HTERT RPE-1 (cell line): ENCODE measurements around the gene DOK6.

ENCODE experiments used
- in situ Hi-C: fragments of 300-500 bp; cut with MboI; formaldehyde crosslinking; loops from 4 replicates; pipeline ENCODE4 v1.14.3; 2020; ENCODE audit warnings: low sequenced_read_pairs

DOK6 gene

DNA sequence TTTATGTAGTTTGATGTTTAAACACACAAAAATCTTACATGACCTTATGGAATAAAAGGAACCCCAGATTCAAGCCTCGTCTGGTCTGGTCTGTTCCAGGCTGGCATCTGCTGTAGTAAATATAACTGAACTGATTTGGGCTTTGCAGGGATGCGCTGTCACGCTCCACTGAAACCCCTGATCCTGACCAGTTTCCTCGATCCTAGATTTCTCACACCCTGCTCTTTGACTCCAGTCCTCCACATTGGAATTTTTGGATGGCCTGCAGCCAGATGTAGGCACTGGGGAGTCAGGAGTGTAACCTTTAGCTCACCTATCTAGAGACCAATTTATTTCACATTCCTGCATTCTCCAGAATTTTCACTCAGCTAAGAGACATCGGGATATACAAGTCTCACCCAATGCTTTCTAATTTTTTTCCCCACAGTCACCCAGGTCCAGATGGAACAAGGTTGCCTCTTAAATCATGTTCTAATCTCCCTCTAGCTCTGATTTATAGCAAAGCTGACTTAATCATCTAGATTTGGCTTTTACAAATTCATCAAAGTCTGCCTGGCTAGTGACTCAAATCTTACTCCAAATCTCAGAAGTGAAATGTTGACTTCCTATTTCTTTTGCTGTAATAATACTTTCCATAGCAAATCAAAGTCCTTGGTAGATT lies 327.4 kb downstream of the DOK6 start:
- in situ Hi-C loops: no loop called here

DNA sequence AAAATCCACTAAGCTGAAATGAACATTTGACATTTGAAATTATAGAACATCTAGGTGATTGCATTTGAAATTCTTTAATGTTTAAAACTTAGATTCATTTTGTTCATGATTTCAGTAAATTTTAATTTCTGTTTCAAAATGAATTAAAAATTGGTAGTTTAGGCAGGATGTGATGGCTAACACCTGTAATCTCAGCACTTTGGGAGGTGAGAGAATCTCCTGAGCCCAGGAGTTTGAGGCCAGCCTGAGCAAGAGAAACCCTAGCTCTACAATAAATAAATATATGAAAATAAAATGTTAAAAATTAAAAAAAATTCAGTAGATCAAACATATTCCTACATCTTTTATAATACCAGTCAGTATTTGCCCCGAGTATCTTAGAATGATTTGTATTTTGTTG lies 330.0 kb downstream of the DOK6 start:
- in situ Hi-C loops: no loop called here

DNA sequence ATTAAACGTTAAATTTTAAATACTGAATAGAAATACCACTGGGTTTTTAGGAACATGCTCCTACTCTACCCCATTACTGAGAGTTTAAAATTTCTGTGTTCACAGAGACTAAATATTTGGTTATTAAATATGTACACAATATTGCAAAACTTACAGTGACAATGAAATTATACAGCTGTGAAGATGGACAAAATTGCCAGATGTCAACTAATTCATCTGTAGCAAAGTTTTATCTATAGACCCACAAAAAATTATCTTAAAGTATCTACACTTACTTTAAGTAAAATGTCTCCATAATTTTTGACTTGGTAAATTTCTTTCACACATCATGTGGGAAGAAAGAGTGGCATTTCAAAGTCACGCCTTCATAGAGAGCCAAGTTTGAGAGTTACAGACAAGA lies 333.8 kb downstream of the DOK6 start:
- in situ Hi-C loops: no loop called here

DNA sequence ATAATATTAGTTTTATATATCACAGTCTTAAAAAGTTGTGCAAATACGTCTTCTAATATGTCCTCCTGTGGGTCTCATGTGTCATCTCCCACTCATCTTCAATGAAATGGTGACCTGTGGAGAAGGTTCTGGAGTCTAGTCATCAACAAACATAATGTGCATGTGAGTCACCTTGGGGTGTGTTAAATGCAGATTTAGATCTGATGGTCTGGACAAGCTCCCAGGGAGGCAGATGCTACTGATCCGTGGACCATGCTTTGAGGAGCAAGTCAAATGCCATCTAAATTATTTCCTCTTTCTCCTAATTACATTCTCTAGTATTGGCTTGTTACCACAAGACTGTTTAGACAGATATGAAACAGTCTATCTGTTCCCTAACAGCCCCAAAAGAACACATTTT lies 336.0 kb downstream of the DOK6 start:
- in situ Hi-C loops: no loop called here

DNA sequence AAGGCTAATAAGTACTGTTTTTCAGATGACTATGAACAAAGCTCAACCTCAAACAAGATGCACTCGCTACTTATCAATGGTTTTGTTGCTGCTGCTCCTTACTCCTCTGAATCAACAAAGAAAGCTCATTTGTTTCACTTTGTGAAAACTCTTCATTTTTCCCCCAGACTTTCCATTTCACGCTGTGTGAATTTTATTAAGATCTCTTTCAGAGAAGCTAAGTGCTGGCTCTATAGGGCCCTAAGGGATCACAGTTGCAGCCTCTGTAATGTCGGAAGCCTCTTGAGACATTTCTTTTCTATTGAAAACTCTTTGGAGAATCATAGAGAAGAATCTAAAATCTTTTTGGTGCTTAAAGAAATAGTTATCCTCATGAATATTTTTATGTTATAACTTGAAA lies 337.2 kb downstream of the DOK6 start:
- in situ Hi-C loops: no loop called here

DNA sequence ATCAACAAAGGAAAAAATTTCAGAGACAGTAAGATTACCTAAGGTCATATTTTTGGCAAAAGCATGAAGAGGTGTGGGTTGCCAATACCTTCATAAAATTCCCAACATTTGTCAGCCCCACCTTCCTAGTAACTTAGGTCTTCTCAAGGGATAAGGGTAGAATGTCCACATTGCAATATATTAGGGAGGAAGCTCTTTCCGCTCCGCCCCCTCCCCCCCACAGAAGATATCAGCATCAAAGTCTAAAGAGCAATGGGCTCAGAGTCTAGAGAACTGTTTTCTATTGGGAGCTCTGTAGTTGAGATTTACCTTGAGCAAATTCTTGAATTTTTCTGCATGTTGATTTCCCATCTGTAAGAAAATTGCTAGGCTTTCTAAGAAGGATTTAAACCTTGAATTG lies 346.7 kb downstream of the DOK6 start:
- in situ Hi-C loops: no loop called here

DNA sequence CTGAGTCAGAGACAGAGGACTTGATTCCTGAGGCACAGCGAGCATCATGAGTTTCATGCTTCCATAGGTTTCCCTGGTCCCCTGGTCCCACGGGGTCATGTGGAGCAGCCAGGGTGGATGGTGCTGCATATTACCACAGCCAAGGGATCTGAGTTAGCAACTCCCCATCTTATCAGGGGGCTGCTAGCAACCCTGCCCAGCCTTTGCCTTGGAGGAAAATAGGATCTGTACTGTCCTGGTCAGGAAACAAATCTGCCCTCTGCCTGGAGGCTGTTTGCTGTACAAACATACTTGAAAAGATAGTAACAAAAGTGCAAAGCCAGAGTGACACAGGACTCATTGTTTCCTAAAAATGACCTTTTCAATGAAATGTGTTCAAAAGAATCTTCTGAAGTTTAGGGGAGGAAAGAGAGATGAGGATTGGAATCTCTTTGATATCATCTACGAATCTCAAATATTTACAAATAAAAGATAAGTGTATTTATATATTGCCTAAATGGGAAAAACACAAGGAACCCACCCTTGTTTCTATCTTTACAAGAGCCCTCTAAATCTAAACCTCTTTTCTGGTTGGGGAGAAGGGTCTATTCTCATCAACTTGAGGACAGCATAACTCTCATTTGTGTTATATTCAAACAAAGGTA lies 352.2 kb downstream of the DOK6 start:
- in situ Hi-C loops: no loop called here

DNA sequence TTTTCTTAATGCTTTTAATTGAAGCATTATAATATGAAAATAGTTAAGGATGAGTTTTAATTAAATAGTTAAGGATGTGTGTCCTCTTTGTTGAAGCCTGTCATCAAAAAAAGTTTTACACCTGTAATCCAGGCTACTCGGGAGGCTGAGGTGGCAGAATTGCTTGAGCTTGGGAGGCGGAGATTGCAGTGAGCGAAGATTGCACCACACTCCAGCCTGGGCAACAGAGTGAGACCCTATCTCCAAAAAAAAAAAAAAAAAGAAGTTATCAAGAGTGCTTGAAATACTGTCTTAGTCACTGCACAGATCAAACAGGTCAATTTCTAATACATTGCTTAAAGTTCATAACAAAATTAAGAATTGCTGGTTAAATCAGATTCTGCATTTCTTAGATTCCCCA lies 353.4 kb downstream of the DOK6 start:
- in situ Hi-C loops: no loop called here

DNA sequence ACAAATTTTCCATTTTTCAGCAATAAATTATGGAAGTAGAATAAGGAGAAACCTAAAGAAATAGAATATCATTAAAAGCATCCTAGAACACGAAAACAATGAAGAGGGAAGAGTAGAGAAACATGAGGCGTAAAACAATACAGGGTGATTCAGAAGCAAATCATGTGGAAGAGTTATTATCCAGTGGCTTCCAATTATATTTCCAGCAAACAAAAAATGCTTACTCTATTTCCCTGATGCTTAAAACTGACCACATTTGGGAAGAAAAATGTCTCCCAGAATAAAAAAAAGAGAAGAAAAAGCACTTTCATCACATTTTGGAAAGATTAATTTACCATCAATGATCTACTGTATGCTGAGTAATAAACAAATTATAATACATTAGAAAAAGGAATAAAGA lies 354.4 kb downstream of the DOK6 start:
- in situ Hi-C loops: no loop called here

DNA sequence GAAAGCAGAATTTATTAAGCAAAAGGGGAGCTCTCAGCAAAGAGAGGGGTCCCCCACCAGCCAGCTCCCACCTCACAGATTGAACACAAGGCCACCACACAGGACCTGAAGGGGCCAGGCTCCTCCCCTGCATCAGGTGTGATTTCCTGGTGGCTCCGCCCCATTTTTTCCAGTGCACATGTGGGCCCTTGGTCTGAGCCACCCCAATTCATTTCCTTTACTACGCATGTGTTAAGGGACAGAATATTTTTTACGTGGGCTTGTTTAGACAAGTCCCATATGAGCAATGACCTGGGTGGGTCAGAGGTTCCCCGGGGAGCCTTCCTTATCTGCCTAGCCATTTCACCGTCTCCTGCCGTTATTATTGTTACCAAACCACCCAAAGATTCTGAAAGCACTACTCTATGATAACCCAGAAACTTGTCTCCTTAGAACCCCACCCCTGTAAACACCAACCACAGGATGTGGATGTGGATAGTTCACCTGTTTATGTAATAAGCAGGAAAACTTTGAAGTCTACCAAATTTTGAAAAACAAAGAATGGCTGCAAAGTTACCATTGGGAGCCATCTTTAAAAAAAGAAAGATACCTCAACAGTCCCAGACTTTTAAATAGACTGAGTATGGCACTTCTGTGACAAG lies 355.3 kb downstream of the DOK6 start:
- in situ Hi-C loops: no loop called here

DNA sequence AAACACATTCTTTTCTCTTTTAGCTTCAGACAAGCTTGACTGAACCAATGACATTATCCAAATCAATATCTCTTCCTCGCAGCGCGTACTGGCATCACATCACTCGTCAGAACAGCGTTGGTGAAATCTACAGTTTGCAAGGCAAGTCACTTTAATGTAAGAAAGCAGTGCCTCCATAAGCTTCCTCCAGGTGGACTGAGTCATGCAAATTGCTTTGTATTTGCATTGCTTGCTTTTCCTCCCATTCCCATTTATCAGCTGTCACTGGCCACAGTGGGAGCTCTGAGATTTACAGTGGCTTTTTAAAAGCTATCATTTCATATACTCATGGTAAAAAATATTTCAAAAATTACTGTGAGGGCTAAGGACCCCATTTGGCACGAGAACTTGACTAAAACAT lies 357.0 kb downstream of the DOK6 start:
- in situ Hi-C loops: no loop called here

DNA sequence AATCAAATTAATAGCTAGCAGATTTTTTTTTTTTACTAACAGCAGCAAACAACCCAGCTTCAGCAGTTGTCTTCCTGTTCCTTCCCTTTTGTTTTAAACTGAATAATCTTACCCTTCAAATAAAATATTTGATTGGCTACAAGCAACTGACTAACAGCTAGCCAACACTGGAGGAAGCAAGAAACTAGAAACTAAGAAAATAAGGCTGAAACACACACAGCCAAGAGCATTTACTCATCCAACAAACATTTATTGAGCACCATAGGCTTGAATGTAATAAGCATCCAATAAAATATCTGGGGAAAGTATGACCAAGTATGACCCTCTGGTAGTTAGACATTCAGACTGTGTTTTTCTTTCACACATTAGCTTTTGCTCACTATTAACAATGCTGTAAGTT lies 357.8 kb downstream of the DOK6 start:
- in situ Hi-C loops: no loop called here

DNA sequence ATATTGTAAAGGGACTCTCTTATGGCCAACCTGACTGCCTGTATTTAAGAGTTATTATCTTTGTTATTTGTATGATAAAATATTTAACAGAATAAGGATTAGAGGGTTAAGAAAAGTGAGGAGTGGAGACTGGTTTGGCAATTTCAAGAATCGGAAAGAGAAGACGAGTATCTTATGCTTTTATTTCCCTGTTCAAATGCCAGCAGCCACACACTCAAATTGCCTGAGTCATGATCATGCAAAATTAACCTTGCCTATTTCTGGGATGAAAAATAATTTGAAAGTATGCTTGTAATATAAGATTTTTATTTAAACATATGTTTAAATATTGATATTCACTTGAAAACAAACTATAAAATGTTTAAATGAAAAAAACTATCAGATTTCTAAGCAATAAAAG lies 358.4 kb downstream of the DOK6 start:
- in situ Hi-C loops: no loop called here

DNA sequence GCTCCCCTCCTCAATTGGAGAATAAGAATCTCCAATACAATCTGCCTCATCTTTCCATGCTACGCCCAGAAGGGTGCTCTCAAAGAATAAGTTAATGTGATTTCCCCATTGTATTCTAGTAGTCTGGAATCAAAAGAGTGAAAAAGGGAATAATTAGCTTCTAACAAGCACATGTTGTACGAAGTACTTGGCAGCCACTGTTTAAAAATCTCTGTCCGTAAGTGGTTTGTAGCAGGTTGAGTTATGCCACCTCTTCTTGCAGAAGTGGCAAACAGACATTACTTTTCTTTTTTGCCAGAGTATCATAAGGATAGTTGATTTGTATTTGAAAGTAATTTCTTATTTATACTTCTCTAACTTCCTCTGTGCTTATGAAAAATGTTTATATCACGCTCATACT lies 362.3 kb downstream of the DOK6 start:
- in situ Hi-C loops: no loop called here

DNA sequence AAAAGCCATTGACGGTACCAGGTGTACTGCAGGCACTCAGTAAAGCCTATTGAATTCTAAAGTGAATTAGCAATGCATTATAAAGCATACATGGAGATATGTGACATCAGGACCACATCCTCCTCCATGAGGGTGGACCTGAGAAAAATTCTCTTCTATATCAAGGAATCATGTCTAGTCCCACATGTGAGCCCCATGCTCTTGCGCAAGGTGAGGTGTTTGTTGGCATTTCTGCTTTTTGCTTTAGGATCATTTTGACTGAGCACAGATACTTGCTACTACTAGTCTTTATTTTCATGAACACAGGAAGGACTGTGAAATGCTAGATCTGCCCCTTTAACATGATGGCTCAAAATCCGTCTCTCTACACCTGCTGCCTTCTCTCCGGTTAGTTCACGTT lies 363.1 kb downstream of the DOK6 start:
- in situ Hi-C loops: no loop called here

DNA sequence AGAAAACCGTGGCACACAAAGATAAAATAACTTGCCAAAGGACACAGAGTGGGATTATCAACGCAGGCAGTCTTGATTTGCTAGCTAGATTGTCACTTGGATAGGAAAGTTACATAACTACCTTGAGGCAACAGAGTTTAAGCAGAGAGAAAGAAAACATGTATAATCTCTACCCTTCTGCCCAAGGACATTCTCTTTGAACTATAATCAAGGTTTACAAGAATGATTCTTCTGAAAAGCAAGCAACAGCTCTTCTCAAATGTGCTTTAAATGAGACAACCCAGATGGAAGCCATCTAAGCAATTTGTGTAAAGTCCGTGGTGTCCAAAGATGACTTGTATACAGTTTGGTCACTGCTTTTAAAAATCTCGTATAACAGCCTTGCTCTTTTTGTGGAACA lies 369.6 kb downstream of the DOK6 start:
- in situ Hi-C loops: no loop called here

DNA sequence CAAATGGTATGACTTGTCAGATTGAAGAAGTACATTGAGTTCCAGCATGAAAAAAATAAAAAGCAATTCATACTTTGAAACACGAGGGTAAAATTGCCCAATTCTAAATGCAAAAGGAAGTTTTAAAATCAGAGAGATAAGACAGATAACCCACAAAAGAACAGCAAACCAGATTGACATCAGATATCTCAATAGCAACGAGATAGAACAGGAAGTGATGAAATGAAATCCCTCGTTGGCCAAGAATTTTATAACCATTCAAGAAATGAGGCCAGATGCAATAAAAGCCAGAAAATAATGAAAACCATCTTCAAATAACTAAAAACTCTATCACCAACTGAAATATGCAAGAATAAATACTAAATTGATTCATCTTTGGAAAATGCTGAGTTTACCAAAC lies 374.1 kb downstream of the DOK6 start:
- in situ Hi-C loops: no loop called here

DNA sequence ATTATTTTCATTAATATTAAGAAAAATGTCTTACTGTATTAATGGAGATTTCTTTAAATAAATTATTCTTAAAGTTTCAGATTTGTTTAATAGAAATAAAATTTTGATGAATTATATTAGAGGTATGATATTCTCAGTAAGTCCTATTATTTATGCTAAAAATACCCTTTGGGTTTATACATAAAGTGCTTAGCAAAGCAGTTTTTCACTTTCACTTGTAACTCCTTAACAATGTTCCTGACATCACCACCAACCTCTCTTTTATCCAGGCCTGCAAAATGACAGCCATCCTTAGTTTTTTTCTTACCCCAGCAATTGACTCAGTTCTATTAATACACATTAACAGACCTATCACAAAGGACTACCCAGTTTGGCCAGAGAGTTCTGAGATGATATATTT lies 376.6 kb downstream of the DOK6 start:
- in situ Hi-C loops: no loop called here

DNA sequence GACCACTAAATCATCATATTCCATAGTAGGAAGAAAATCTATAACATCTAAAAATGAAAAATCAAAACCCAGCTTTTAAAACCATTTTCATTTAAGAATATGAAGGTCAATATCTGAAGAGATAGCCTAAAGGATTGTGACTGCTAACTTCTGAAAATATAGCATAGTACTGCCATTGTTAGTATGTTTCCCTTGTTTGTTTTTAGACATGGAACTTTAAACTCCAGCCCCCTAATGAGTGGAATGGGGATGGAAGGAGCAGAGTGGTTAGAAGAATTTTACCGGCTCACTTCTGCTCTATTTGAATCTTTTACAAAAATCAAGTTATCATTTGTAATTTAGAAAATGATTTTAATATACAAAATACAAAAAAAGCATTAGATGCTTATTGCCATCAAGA lies 378.0 kb downstream of the DOK6 start:
- in situ Hi-C loops: no loop called here

DNA sequence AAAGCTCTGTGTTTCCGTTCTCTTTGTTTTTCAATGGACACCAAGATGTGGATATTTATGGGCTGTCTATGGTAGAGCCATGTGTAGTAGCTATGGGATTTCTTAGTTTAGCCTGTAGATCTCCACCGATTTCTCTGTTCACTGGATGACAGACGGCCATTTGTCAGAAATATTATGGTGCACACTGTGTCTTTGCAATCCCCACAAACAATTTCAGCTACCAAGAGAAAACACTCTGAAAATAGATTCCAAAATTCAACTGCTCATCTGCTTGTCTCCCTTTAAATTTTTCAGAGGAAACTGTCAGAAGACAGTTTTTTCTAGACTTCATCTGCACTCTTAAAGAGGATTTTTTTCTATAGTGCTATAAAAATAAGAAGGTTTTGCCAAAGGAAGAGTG lies 380.2 kb downstream of the DOK6 start:
- in situ Hi-C loops: no loop called here

DNA sequence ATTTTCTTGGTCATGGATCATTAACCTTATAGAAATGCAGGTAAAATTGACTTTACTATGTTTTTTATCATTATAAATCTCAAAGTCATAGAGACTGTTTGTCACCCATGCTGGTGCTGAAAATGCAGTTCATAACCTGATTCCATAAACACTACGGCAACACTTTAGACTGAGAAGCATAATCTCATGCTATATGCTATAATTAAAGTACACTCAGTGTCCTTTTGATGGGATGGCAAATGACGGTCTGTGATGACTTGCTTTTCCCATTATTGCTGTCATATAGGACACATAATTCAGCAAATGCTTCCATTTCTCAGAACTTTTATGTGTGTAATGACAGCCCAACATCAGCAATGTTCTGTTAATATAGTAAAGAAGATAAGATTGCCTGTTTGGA lies 384.1 kb downstream of the DOK6 start:
- in situ Hi-C loops: no loop called here

DNA sequence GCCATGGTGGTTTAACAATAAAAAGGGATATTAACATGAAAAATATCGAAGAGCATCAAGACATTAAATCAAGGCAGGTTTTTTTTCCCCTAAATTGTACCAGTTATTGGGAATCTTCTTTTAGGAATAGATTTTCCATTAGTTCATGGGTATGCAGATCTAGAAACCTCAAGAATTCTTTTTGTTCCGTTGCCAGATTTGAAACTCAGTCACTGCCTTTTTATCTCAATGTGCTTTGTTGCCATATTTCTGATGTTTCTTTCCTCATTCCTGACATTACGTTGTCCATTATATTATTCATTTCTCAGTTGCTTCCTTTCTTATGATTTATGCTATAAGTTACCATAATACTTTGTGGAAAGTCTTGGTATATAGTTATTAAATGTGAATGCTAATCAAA lies 384.8 kb downstream of the DOK6 start:
- in situ Hi-C loops: no loop called here

DNA sequence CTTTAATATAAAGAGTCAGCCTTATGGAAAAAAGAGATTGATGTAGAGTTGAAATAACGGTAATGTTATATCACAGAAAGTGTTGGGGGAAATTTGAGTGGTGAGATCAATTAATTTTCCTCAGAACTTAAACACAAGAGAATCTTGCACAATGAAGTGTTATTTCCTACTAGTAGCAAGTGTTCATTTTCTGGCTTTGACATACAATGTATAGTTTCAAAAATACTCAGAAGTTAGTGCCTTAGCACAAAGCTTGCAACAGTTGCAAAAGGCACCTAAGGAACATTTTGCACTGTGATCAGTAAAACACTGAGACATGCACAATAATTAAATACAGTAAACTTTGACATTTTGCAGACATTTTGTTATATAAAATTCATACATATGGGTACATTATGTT lies 385.7 kb downstream of the DOK6 start:
- in situ Hi-C loops: no loop called here
